ENCODE results near the gene TUFM. TPM values are rescaled to one million over a fixed set of nuclear protein-coding genes. Genes with fewer than 3 reads are reported as not detected.

Gene TUFM
- total RNA-seq, 1 donor: 101 TPM

- no peaks in the 10 kb centered on the region for H3K9me3 ChIP-seq (ENCODE audit: low read depth, low read length)
- TF ChIP-seq, protein P1, sequence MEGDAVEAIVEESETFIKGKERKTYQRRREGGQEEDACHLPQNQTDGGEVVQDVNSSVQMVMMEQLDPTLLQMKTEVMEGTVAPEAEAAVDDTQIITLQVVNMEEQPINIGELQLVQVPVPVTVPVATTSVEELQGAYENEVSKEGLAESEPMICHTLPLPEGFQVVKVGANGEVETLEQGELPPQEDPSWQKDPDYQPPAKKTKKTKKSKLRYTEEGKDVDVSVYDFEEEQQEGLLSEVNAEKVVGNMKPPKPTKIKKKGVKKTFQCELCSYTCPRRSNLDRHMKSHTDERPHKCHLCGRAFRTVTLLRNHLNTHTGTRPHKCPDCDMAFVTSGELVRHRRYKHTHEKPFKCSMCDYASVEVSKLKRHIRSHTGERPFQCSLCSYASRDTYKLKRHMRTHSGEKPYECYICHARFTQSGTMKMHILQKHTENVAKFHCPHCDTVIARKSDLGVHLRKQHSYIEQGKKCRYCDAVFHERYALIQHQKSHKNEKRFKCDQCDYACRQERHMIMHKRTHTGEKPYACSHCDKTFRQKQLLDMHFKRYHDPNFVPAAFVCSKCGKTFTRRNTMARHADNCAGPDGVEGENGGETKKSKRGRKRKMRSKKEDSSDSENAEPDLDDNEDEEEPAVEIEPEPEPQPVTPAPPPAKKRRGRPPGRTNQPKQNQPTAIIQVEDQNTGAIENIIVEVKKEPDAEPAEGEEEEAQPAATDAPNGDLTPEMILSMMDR (IDR thresholded peaks at IDR 0.05; ENCODE audit: extremely low read depth, low read depth, low read length): no peak
- H2AFZ ChIP-seq (ENCODE audit: low read length): no peak overlapping the region
- H3K4me3 ChIP-seq (ENCODE audit: insufficient read depth, low read length): no peak overlapping the region
- H3K27ac ChIP-seq (ENCODE audit: low read depth, low read length): no peak overlapping the region
- no peaks in the 10 kb centered on the region for H3K79me2 ChIP-seq (ENCODE audit: insufficient read depth, low read length)
- DNase-seq (ENCODE audit: insufficient read length, low spot score, missing footprints): peak; percentile 77
- H3K4me1 ChIP-seq (ENCODE audit: insufficient read depth, low read length): peaks cover 14% of the 10 kb centered on the region
- no peaks in the 10 kb centered on the region for H3K27me3 ChIP-seq (ENCODE audit: insufficient read depth, low read length)
- peaks cover 9% of the 10 kb centered on the region for H4K20me1 ChIP-seq (ENCODE audit: insufficient read depth, low read length)
- H3K4me2 ChIP-seq (ENCODE audit: insufficient read depth, low read length): no peak overlapping the region
- H3K36me3 ChIP-seq (ENCODE audit: insufficient read depth, low read length): peaks cover 23% of the 10 kb centered on the region
Observed at GRCh38 chr16:28876019-28876659, 30.0 kb upstream of the TUFM start.

GRCh38 chr16:28875134-28876018 lies 29.2 kb upstream of the TUFM start:
- Histone ChIP-seq H3K36me3 (ENCODE audit: insufficient read depth, low read length) (peaks cover 31% of the 10 kb centered on the region), H3K27ac (ENCODE audit: low read depth, low read length) (no peak overlapping the region), H3K27me3 (ENCODE audit: insufficient read depth, low read length) (no peaks in the 10 kb centered on the region), H3K9me3 (ENCODE audit: low read depth, low read length) (no peaks in the 10 kb centered on the region), H3K4me2 (ENCODE audit: insufficient read depth, low read length) (no peak overlapping the region), H2AFZ (ENCODE audit: low read length) (no peak overlapping the region), H3K79me2 (ENCODE audit: insufficient read depth, low read length) (no peaks in the 10 kb centered on the region), H3K4me3 (ENCODE audit: insufficient read depth, low read length) (no peak overlapping the region), H3K4me1 (ENCODE audit: insufficient read depth, low read length) (peaks cover 9% of the 10 kb centered on the region), H4K20me1 (ENCODE audit: insufficient read depth, low read length) (peaks cover 9% of the 10 kb centered on the region)
- TF ChIP-seq, protein P1 (IDR thresholded peaks at IDR 0.05; ENCODE audit: extremely low read depth, low read depth, low read length): no peak
- DNase-seq (ENCODE audit: insufficient read length, low spot score, missing footprints): peak; percentile 76

GRCh38 chr16:28874406-28874805 lies 28.3 kb upstream of the TUFM start:
- Histone ChIP-seq H3K4me1 (ENCODE audit: insufficient read depth, low read length) (peaks cover 3% of the 10 kb centered on the region), H3K27me3 (ENCODE audit: insufficient read depth, low read length) (no peaks in the 10 kb centered on the region), H2AFZ (ENCODE audit: low read length) (no peak overlapping the region), H3K4me3 (ENCODE audit: insufficient read depth, low read length) (no peak overlapping the region), H3K27ac (ENCODE audit: low read depth, low read length) (no peak overlapping the region), H3K4me2 (ENCODE audit: insufficient read depth, low read length) (no peak overlapping the region), H3K9me3 (ENCODE audit: low read depth, low read length) (no peaks in the 10 kb centered on the region), H3K79me2 (ENCODE audit: insufficient read depth, low read length) (no peaks in the 10 kb centered on the region), H4K20me1 (ENCODE audit: insufficient read depth, low read length) (peaks cover 10% of the 10 kb centered on the region), H3K36me3 (ENCODE audit: insufficient read depth, low read length) (peaks cover 41% of the 10 kb centered on the region)
- TF ChIP-seq, protein P1 (IDR thresholded peaks at IDR 0.05; ENCODE audit: extremely low read depth, low read depth, low read length): no peak
- DNase-seq (ENCODE audit: insufficient read length, low spot score, missing footprints): peak; percentile 72

Data from osteoblast (primary cell).